ENCODE results near the gene NRG4. TPM values are rescaled to one million over a fixed set of nuclear protein-coding genes. Genes with fewer than 3 reads are reported as not detected.
"Not testable (repeated sequence)": the region's sequence is repeated elsewhere in the genome, so short reads cannot be mapped to it uniquely, and the experiment has no call there.

The NRG4 gene, protein sequence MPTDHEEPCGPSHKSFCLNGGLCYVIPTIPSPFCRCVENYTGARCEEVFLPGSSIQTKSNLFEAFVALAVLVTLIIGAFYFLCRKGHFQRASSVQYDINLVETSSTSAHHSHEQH
- 1.0 and 1.4 TPM in 2 replicates for total RNA-seq (2014; rRNA removed; shearing (Covaris generic))

- Histone ChIP-seq H3K27me3 (no peaks in the 10 kb centered on the region), H3K4me3 (peak within 1 kb of the TSS; percentile 45), H3K27ac (no peak within 1 kb of the TSS; the same call in 1 of the 2 replicates), H3K36me3 (no peaks in the 10 kb centered on the region), H3K4me1 (no peaks in the 10 kb centered on the region), H3K9me3 (replicated peaks) (peaks cover 3% of the 10 kb centered on the region; the same call in 1 of the 2 replicates)
- DNase-seq: peak in 1 of 2 experiments; percentile 34
Observed at GRCh38 chr15:76011627-76012551, at the start of gene NRG4. Gene NRG4, minus strand, starts transcription at chr15:76012424. Its CDS starts 1,194 bp downstream, at chr15:76011230.

DNA sequence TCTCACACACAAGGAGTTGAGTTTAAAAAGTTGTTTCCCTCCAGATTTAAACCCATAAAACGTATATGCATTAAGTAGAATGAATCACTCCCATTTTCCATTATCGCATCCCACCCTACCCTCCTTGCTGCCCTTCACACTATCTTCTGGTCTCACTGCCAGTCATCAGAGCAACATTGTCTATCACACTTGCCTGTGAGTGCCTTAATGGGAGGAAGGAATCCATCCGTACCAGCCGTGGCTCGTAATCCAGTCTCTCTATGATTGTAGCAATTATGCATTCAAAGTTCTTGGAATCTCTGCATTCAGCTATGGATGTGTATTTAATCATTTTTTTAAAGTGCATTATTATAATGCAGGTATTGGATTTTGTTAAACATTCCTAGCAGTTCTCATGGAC is 49.5 kb upstream of the NRG4 start:
- H3K36me3 ChIP-seq: no peaks in the 10 kb centered on the region
- no peak for DNase-seq
- peaks cover 13% of the 10 kb centered on the region for H3K4me1 ChIP-seq
- no peak overlapping the region for H3K27ac ChIP-seq
- H3K9me3 ChIP-seq (replicated peaks): no peaks in the 10 kb centered on the region
- no peak overlapping the region for H3K4me3 ChIP-seq
- peaks cover 12% of the 10 kb centered on the region for H3K27me3 ChIP-seq

DNA sequence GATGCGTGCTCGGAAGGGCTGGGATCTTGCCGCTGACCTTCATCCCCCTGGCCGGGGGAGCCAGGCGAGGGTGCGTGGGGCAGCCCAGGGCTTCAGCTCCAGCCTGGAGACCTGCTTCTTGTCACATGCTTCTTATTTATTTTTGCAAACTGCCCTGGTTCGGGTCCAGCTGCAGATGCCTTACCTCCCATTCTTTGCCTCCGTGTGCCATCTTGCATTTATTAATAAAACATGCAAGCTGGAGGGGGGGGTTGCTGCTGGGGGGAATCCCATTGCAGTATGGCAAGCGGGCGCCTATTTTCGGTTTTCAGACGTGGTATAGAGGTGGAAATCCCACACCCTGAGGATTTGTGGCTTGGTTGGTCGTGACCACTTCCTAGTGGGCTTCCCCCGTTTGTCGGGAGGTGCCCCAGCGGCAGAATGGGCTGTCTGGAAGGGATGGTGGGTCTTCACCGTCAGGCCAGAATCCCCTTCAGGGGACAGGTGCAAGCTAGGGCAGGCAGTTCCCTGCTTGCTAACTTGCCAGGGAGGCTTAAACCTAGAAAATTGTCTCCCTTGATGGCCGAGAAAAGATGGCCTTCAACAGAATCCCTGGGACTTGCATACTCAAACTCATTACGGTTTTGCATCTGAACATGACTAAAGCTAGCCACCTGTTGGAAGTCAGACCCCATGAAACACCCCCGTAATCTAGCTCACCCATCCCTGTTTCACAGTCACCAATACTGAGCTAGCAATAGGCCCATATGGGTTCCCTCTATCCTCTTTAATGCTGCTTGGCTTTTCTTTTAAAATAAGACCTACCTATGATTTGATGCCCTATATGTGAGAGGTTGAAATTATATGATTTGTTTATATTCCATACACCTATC is 48.1 kb upstream of the NRG4 start:
- Histone ChIP-seq H3K4me3 (peak overlapping the region; percentile 70), H3K36me3 (no peaks in the 10 kb centered on the region), H3K27me3 (peaks cover 12% of the 10 kb centered on the region), H3K27ac (no peak overlapping the region), H3K9me3 (replicated peaks) (no peaks in the 10 kb centered on the region), H3K4me1 (peaks cover 12% of the 10 kb centered on the region)
- DNase-seq: peak in 1 of 2 experiments; percentile 17

GRCh38 chr15:76059320-76060117 is 47.3 kb upstream of the NRG4 start, which contains the start of gene TMEM266:
Gene TMEM266, plus strand, starts transcription at chr15:76059985. Its CDS starts 74,279 bp downstream, at chr15:76134264.
- peaks cover 4% of the 10 kb centered on the region for H3K4me1 ChIP-seq
- peak within 1 kb of the TSS; percentile 70 for H3K4me3 ChIP-seq
- DNase-seq: peak; percentile 29 to 58
- H3K27me3 ChIP-seq: peaks cover 12% of the 10 kb centered on the region
- no peaks in the 10 kb centered on the region for H3K36me3 ChIP-seq
- H3K27ac ChIP-seq: no peak within 1 kb of the TSS
- no peaks in the 10 kb centered on the region for H3K9me3 ChIP-seq (replicated peaks)

DNA sequence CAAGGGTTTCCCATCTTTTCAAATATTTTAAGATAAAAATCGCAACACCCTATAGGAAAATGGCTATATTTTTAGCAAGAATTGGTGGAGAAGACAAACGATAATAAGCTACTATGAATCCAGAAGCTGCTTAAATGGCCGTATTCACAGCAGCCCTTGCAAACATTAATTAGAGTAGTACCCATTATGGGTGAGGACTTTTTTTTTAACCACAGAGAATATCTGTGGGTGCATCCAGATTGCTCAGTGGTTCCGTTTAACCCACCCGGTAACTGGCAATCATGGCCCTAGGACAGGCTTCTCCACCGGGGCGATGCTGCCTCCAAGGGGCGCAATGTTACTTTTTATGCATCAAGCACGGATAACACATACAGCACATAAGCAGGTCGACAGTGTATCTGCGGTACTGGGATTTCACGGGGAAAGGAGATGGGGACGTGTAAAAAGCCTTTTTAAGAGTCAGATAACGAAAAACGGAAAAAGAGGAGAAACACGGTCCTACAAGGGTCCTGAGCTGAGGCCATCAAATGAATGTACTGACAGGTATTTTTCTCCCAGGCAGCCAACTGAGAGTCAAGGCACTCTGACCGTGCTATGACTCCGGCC is 46.6 kb upstream of the NRG4 start:
- H3K36me3 ChIP-seq: no peaks in the 10 kb centered on the region
- no peaks in the 10 kb centered on the region for H3K9me3 ChIP-seq (replicated peaks)
- peak in 1 of 2 experiments; percentile 13 for DNase-seq
- no peaks in the 10 kb centered on the region; the same call in 1 of the 2 replicates for H3K4me1 ChIP-seq
- no peak overlapping the region for H3K27ac ChIP-seq
- peak overlapping the region; percentile 70 for H3K4me3 ChIP-seq
- peaks cover 12% of the 10 kb centered on the region for H3K27me3 ChIP-seq

DNA sequence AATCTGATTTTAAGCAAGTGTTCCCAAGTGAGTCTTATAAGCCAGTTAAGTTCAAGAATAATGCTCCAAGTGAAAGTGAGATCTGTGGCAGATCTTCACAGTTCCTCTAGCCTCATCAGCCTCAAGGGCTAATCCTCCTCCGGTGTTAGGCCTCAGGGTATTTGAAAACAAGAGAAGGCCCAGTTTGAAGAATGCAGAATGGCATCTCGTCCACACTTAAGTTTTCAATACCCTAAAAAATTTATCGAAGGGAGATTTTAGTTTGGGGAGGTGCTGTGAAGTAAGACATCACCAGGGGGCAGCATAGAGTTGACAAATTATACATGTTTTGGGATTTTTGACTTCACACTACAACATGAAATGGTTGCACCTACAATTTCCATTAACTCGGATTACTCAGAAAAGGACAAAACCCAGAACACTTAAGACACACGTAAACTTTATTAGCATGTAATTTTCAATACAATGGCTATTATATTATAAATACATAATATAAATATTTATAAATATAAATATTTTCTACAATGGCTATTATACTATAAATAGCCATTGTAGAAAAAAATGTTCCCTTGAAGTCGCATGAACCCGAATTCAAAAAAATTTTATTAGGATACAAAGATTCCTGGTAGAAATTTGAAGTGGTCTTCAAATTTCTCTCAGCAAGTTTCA is 45.2 kb upstream of the NRG4 start:
- H3K27me3 ChIP-seq: peaks cover 12% of the 10 kb centered on the region
- H3K4me3 ChIP-seq: no peak overlapping the region
- no peak overlapping the region for H3K27ac ChIP-seq
- peak; percentile 18 to 73 for DNase-seq
- H3K9me3 ChIP-seq (replicated peaks): no peaks in the 10 kb centered on the region
- H3K4me1 ChIP-seq: no peaks in the 10 kb centered on the region; the same call in 1 of the 2 replicates
- no peaks in the 10 kb centered on the region for H3K36me3 ChIP-seq

DNA sequence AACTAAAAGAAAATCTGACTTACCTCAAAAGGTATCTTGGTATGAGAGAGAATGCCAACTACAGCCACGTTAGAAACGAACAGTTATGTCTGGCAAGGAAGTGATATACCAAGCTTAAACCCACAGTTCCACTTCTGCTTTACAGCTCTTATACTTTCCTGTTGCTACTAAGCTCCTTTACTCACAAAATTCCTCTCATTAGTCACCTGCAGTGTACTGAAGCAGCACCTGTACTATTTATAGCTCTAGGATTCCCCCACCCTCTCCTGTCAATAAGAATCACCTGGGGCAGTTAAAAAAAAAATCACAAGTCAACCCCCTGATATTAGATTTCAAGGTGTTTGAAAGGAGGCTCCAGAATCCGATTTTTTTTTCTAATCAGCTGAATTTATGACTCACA is 44.7 kb upstream of the NRG4 start:
- Histone ChIP-seq H3K36me3 (no peaks in the 10 kb centered on the region), H3K4me1 (no peaks in the 10 kb centered on the region; the same call in 1 of the 2 replicates), H3K27me3 (peaks cover 12% of the 10 kb centered on the region), H3K4me3 (no peak overlapping the region), H3K27ac (no peak overlapping the region), H3K9me3 (replicated peaks) (no peaks in the 10 kb centered on the region)
- no peak for DNase-seq

DNA sequence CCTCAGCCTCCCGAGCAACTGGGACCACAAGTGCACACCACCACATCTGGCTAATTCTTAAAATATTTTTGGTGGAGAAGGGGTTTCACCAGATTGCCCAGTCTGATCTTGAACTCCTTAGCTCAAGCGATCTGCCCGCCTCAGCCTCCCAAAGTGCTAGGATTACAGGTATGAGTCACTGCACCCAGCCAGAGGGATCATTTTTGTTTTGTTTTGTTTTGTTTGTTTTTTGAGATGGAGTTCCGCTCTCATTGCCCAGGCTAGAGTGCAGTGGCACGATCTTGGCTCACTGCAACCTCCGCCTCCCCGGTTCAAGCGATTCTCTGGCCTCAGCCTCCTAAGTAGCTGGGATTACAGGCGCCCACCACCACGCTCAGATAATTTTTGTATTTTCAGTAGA is 42.0 kb upstream of the NRG4 start:
- not testable (repeated sequence) for H3K9me3 ChIP-seq (replicated peaks); H3K4me3 ChIP-seq; H3K36me3 ChIP-seq; H3K4me1 ChIP-seq; DNase-seq; H3K27me3 ChIP-seq; H3K27ac ChIP-seq

- Histone ChIP-seq H3K4me1 (no peaks in the 10 kb centered on the region), H3K27ac (no peak overlapping the region), H3K4me3 (no peak overlapping the region), H3K9me3 (replicated peaks) (no peaks in the 10 kb centered on the region), H3K27me3 (no peaks in the 10 kb centered on the region), H3K36me3 (no peaks in the 10 kb centered on the region)
- DNase-seq: no peak
Observed at GRCh38 chr15:76038512-76038911, 26.3 kb upstream of the NRG4 start.

DNA sequence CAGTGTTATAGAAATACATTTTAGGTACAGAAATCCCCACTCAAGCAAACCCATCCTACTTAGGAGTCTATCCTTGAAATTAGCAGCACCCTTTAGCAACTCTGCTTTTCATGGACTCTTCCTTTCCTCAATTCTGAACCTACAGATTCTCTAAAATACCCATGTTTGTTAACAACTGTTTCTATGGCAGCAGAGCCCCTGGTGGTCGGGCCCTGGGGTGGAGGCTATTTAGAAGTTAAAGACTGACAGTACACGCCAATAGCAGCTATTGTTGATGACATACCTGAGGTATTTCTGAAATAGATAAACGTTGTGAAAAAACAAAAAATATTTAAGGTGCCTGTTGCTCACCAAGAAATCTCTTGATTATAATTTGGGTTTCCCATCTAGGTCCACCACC is 23.4 kb upstream of the NRG4 start:
- H3K9me3 ChIP-seq (replicated peaks): no peaks in the 10 kb centered on the region

GRCh38 chr15:76034111-76034510 is 21.9 kb upstream of the NRG4 start:
- Histone ChIP-seq H3K4me3 (no peak overlapping the region), H3K9me3 (replicated peaks) (no peaks in the 10 kb centered on the region), H3K36me3 (no peaks in the 10 kb centered on the region), H3K27ac (no peak overlapping the region), H3K27me3 (no peaks in the 10 kb centered on the region), H3K4me1 (no peaks in the 10 kb centered on the region)
- no peak for DNase-seq

More for the DNA sequence above, 23.4 kb upstream of the NRG4 start:
- no peak for DNase-seq
- Histone ChIP-seq H3K27me3 (no peaks in the 10 kb centered on the region), H3K4me3 (no peak overlapping the region), H3K4me1 (no peaks in the 10 kb centered on the region), H3K36me3 (no peaks in the 10 kb centered on the region), H3K27ac (no peak overlapping the region)

- Histone ChIP-seq H3K9me3 (replicated peaks) (no peaks in the 10 kb centered on the region), H3K36me3 (no peaks in the 10 kb centered on the region), H3K27me3 (no peaks in the 10 kb centered on the region), H3K4me3 (no peak overlapping the region), H3K27ac (no peak overlapping the region), H3K4me1 (no peaks in the 10 kb centered on the region)
- no peak for DNase-seq
Observed at GRCh38 chr15:76033438-76033837, 21.2 kb upstream of the NRG4 start.

DNA sequence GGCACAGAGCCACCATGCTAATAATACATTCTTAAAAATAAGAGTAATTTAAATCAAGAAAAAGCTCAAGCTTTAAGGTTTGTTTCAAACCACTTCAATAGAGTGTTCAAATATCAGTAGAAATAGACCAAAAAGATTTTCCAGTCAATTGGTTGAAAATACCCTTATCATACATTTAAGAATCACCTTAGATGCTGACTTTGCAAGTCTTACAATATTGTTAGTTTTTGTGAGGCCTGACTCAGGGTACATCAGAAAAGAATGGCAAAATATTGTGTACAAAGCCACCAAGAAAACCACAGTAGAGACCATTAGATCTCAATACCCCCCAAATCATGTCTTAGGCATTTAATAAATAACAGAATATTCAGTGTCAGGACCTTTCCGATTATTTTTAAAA is 19.8 kb upstream of the NRG4 start:
- no peaks in the 10 kb centered on the region for H3K4me1 ChIP-seq
- DNase-seq: no peak
- H3K27me3 ChIP-seq: no peaks in the 10 kb centered on the region
- H3K36me3 ChIP-seq: no peaks in the 10 kb centered on the region
- no peak overlapping the region for H3K4me3 ChIP-seq
- H3K9me3 ChIP-seq (replicated peaks): no peaks in the 10 kb centered on the region
- H3K27ac ChIP-seq: no peak overlapping the region
